Measurements from ENCODE around the gene STIMATE.

STIMATE gene

GRCh38 chr3:52791928-52792327 lies 105.4 kb downstream of the STIMATE start:
- DNase-seq (ENCODE audit: low read depth, low spot score) = no peak

- DNase-seq (ENCODE audit: low read depth, low spot score) = no peak
Observed at GRCh38 chr3:52791366-52791765, 106.0 kb downstream of the STIMATE start.

GRCh38 chr3:52790741-52791140 lies 106.6 kb downstream of the STIMATE start:
- DNase-seq (ENCODE audit: low read depth, low spot score) = no peak

- no peak for DNase-seq (ENCODE audit: low read depth, low spot score)
Observed at GRCh38 chr3:52790337-52790736, 107.0 kb downstream of the STIMATE start.

GRCh38 chr3:52789746-52790040 lies 107.7 kb downstream of the STIMATE start:
- no peak for DNase-seq (ENCODE audit: low read depth, low spot score)

GRCh38 chr3:52788890-52789745 lies 108.2 kb downstream of the STIMATE start:
- DNase-seq (ENCODE audit: low read depth, low spot score) = no peak

- DNase-seq (ENCODE audit: low read depth, low spot score) = no peak
Observed at GRCh38 chr3:52787672-52788625, 109.4 kb downstream of the STIMATE start.

- DNase-seq (ENCODE audit: low read depth, low spot score) = no peak
Observed at GRCh38 chr3:52787246-52787645, 110.1 kb downstream of the STIMATE start.
